Measurements from ENCODE around the gene RBM47. TPM values are rescaled to one million over a fixed set of nuclear protein-coding genes. Genes with fewer than 3 reads are reported as not detected.

Gene RBM47
- polyA plus RNA-seq, 1 experiment: 0.62 TPM

GRCh38 chr4:40481977-40482376 lies 147.7 kb downstream of the RBM47 start:
- Histone ChIP-seq H3K27ac (ENCODE audit: low read depth, low read length) (no peak overlapping the region), H3K27me3 (ENCODE audit: control insufficient read depth, insufficient read depth, low read length) (no peaks in the 10 kb centered on the region), H3K9me3 (ENCODE audit: control insufficient read depth, insufficient read depth, low read length) (no peaks in the 10 kb centered on the region), H3K4me3 (ENCODE audit: low read depth, low read length) (no peak overlapping the region)
- POLR2A ChIA-PET: interaction anchor here (0.7 kb wide), 1 partner anchor 10 kb away, joined by 4 read pairs; no protein-coding TSS in a partner anchor
- TF ChIP-seq, protein P1, sequence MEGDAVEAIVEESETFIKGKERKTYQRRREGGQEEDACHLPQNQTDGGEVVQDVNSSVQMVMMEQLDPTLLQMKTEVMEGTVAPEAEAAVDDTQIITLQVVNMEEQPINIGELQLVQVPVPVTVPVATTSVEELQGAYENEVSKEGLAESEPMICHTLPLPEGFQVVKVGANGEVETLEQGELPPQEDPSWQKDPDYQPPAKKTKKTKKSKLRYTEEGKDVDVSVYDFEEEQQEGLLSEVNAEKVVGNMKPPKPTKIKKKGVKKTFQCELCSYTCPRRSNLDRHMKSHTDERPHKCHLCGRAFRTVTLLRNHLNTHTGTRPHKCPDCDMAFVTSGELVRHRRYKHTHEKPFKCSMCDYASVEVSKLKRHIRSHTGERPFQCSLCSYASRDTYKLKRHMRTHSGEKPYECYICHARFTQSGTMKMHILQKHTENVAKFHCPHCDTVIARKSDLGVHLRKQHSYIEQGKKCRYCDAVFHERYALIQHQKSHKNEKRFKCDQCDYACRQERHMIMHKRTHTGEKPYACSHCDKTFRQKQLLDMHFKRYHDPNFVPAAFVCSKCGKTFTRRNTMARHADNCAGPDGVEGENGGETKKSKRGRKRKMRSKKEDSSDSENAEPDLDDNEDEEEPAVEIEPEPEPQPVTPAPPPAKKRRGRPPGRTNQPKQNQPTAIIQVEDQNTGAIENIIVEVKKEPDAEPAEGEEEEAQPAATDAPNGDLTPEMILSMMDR (IDR thresholded peaks at IDR 0.05; ENCODE audit: low read depth, low read length): no peak
- CTCF ChIA-PET: interaction anchor here (0.6 kb wide), 1 partner anchor 164 kb away, joined by 3 read pairs; no protein-coding TSS in a partner anchor
- DNase-seq (ENCODE audit: low read depth, low spot score): no peak

DNA sequence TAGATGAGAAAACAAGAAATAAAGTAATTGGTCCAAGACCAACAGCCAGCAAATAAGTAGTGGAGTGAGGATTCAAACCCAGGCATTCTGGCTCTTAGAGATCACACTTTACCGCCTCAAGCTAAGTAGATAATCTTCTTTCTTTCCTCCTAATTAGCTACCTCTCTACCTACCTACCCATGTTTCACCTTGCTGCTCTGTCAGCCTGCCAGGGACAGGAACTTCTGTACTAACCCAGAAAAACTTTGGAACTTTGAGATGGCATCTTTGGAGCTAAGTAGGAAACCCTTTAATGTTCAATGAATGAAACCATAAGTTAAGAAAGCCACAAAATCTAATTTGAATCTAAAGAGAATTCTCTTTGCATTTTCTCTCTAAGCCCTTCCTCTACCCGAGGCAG lies 149.4 kb downstream of the RBM47 start:
- POLR2A ChIA-PET: no interaction called here
- DNase-seq (ENCODE audit: low read depth, low spot score): no peak
- no peaks in the 10 kb centered on the region for H3K9me3 ChIP-seq (ENCODE audit: control insufficient read depth, insufficient read depth, low read length)
- no peaks in the 10 kb centered on the region for H3K27me3 ChIP-seq (ENCODE audit: control insufficient read depth, insufficient read depth, low read length)
- H3K27ac ChIP-seq (ENCODE audit: low read depth, low read length): no peak overlapping the region
- H3K4me3 ChIP-seq (ENCODE audit: low read depth, low read length): no peak overlapping the region
- TF ChIP-seq, protein P1 (IDR thresholded peaks at IDR 0.05; ENCODE audit: low read depth, low read length): no peak
- CTCF ChIA-PET: no interaction called here

GRCh38 chr4:40479378-40479777 lies 150.3 kb downstream of the RBM47 start:
- H3K27me3 ChIP-seq (ENCODE audit: control insufficient read depth, insufficient read depth, low read length): no peaks in the 10 kb centered on the region
- TF ChIP-seq, protein P1 (IDR thresholded peaks at IDR 0.05; ENCODE audit: low read depth, low read length): no peak
- no peak overlapping the region for H3K4me3 ChIP-seq (ENCODE audit: low read depth, low read length)
- ChIA-PET POLR2A (interaction anchor here (0.6 kb wide), 1 partner anchor 484 kb away, joined by 7 read pairs; no protein-coding TSS in a partner anchor), CTCF (no interaction called here)
- no peak overlapping the region for H3K27ac ChIP-seq (ENCODE audit: low read depth, low read length)
- DNase-seq (ENCODE audit: low read depth, low spot score): no peak
- no peaks in the 10 kb centered on the region for H3K9me3 ChIP-seq (ENCODE audit: control insufficient read depth, insufficient read depth, low read length)

GRCh38 chr4:40475609-40476008 lies 154.1 kb downstream of the RBM47 start:
- H3K27ac ChIP-seq (ENCODE audit: low read depth, low read length): no peak overlapping the region
- no peaks in the 10 kb centered on the region for H3K27me3 ChIP-seq (ENCODE audit: control insufficient read depth, insufficient read depth, low read length)
- ChIA-PET POLR2A (interaction anchor here (0.6 kb wide), 1 partner anchor 9 kb away, joined by 6 read pairs; no protein-coding TSS in a partner anchor), CTCF (interaction anchor here (0.6 kb wide), 2 partner anchors 42 to 68 kb away, joined by 3 read pairs; no protein-coding TSS in a partner anchor)
- no peak for DNase-seq (ENCODE audit: low read depth, low spot score)
- no peak overlapping the region for H3K4me3 ChIP-seq (ENCODE audit: low read depth, low read length)
- TF ChIP-seq, protein P1 (IDR thresholded peaks at IDR 0.05; ENCODE audit: low read depth, low read length): no peak
- H3K9me3 ChIP-seq (ENCODE audit: control insufficient read depth, insufficient read depth, low read length): no peaks in the 10 kb centered on the region

DNA sequence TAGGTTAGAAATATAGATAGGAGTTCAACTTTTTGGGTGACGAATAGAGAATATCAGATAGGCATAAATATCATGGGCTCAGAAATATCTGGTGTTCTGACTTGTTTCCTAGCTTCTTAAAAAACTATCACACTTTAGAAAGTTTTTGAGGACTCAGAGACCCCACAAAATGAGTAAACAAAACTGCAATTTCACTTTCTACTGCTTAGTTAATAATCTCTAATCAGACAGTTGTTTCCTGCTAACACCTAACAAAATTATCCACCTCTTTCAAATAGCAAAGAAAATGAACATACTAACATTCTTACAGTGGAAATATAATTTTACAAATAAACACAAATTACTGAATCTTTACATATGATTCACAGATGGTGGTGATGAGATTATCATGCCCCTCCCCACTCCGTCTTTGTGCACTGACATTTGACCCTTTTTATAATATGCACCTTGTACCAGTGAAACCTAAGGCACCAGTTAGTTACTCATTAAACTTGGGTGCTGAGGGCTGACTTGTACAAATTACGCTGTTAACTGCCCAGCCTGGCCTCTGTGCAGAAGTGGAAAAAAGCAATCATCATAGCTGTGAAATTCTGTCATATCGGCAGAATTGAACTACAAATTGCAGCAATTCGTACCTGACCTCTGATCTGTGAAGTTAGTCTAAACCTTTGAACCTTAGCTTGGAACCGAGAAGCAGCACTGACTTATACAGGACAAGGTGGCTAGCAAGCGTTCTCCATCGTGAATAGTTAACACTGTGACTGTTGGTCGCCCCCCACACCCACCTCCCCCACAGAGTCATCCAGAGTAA lies 155.9 kb downstream of the RBM47 start:
- Histone ChIP-seq H3K27me3 (ENCODE audit: control insufficient read depth, insufficient read depth, low read length) (no peaks in the 10 kb centered on the region), H3K4me3 (ENCODE audit: low read depth, low read length) (no peak overlapping the region), H3K27ac (ENCODE audit: low read depth, low read length) (no peak overlapping the region), H3K9me3 (ENCODE audit: control insufficient read depth, insufficient read depth, low read length) (no peaks in the 10 kb centered on the region)
- ChIA-PET POLR2A (no interaction called here), CTCF (no interaction called here)
- DNase-seq (ENCODE audit: low read depth, low spot score): no peak
- TF ChIP-seq, protein P1 (IDR thresholded peaks at IDR 0.05; ENCODE audit: low read depth, low read length): no peak
